GM15510 (cell line): Measurements from ENCODE around the gene SORBS2.

Experiments used
- POLR2A ChIP-seq: IDR thresholded peaks from 3 replicates; pipeline ENCODE4 v1.6.1; 2011; ENCODE audit warnings: borderline replicate concordance; ENCODE audit not compliant: insufficient read length; ENCODE audit errors: extremely low read depth

SORBS2 gene

GRCh38 chr4:185811509-185812364 is at the start of gene SORBS2:
SORBS2 (minus strand) TSS chr4:185812194; CDS start chr4:185690571, 121,623 bp downstream.
- TF ChIP-seq POLR2A = no peak

GRCh38 chr4:185859111-185859510 is 47.1 kb upstream of the SORBS2 start:
- no peak for TF ChIP-seq POLR2A

- no peak for TF ChIP-seq POLR2A
These were observed 41.8 kb upstream of the SORBS2 start for GRCh38 chr4:185853841-185854240.

- TF ChIP-seq POLR2A = no peak
These were observed 41.0 kb upstream of the SORBS2 start for GRCh38 chr4:185852961-185853360.

- TF ChIP-seq POLR2A = no peak
These were observed 37.9 kb upstream of the SORBS2 start for GRCh38 chr4:185849664-185850550.

GRCh38 chr4:185847352-185848097 is 35.5 kb upstream of the SORBS2 start:
- TF ChIP-seq POLR2A = no peak

GRCh38 chr4:185846505-185847150 is 34.6 kb upstream of the SORBS2 start:
- TF ChIP-seq POLR2A = no peak

- no peak for TF ChIP-seq POLR2A
These were observed 34.0 kb upstream of the SORBS2 start for GRCh38 chr4:185845966-185846365.

GRCh38 chr4:185841451-185841850 is 29.5 kb upstream of the SORBS2 start:
- no peak for TF ChIP-seq POLR2A

GRCh38 chr4:185840953-185841352 is 29.0 kb upstream of the SORBS2 start:
- TF ChIP-seq POLR2A = no peak

- TF ChIP-seq POLR2A = no peak
These were observed 28.2 kb upstream of the SORBS2 start for GRCh38 chr4:185840201-185840600.

GRCh38 chr4:185839770-185840169 is 27.8 kb upstream of the SORBS2 start:
- no peak for TF ChIP-seq POLR2A

- TF ChIP-seq POLR2A = no peak
These were observed 27.3 kb upstream of the SORBS2 start for GRCh38 chr4:185839194-185839712.
